Cardiac fibroblast (primary cell): Measurements from ENCODE around the gene TSPAN9.
A peak's percentile ranks its signal among the peaks of the same experiment; 100 is the strongest.

Experiments
- DNase-seq, 2 donors: peaks; one replicate each; pipeline versions ENCODE4 v3.0.0 to v3.0.0-alpha.2; 2010; ENCODE audit warnings: low read depth in 2 of 2
- H3K4me3 ChIP-seq, 2 donors: replicated peaks in 1 of 2; 1 replicate in 1 of 2; 2 replicates in 1 of 2; pipeline ENCODE4 v1.5.1; 2011; ENCODE audit warnings: low read depth in 2 of 2, low read length in 2 of 2, mild to moderate bottlenecking in 2 of 2, moderate library complexity in 1 of 2
- CTCF ChIP-seq: IDR thresholded peaks from one replicate; pipeline ENCODE4 v1.5.1; 2011; ENCODE audit warnings: low read depth, mild to moderate bottlenecking, low read length, inconsistent platforms

The TSPAN9 gene

DNA sequence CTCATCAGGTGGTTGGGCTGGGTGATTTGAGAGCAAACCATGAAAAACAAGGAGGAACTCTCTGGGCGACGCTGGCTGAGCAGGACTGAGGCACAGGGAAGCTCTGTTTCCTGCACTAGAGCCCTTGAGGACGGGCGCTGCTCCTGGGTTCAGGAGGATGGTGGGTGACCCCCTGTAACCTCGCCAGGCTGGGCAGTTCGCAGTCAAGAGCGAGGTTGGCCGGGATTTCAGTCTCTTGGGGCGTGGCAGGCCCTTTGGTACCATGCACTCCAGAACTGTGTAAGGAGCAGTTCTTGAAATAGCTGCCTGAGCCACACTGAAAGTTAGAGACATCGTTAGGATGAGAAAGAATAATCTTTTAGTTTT lies 202.2 kb downstream of the TSPAN9 start:
- TF ChIP-seq CTCF: no peak
- no peak for DNase-seq
- H3K4me3 ChIP-seq: no peak overlapping the region

DNA sequence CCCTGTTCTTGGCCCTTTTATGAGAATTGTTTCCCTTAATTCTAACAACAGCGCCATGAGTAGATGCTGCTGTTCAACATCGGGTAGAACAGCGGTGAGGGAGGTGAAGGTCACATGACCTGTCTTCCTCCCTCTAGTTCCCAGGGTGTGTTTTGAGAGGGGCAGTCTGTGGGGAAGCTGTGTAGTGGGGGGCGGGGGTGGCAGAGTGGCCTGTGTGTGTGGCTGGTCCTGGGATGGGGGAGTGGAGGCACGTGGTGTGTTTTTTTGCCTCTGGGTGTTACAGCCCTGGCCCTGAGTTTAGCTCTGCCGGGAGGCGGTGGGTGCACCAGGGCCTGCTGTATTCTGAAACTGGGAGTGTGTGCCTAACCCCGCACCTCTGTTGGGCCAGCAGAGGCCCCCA lies 202.7 kb downstream of the TSPAN9 start:
- DNase-seq: no peak
- no peak overlapping the region for H3K4me3 ChIP-seq
- TF ChIP-seq CTCF: no peak

DNA sequence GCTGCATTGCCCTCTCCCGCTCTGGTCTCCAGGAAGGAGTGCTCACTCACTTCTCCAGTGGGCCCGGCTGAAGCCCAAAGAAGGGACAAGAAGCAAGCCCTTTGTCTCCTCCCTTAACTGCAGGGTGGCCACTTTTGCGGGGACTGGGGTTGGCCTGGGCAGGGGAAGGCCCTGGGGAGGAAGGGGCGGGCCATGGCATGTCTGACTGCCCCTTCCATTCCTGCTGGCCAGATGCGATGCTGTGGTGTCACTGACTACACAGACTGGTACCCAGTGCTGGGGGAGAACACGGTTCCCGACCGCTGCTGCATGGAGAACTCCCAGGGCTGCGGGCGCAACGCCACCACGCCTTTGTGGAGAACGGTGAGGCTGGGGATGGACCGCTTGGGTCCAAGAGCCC lies 203.8 kb downstream of the TSPAN9 start:
- TF ChIP-seq CTCF: no peak
- DNase-seq: no peak
- H3K4me3 ChIP-seq: no peak overlapping the region

DNA sequence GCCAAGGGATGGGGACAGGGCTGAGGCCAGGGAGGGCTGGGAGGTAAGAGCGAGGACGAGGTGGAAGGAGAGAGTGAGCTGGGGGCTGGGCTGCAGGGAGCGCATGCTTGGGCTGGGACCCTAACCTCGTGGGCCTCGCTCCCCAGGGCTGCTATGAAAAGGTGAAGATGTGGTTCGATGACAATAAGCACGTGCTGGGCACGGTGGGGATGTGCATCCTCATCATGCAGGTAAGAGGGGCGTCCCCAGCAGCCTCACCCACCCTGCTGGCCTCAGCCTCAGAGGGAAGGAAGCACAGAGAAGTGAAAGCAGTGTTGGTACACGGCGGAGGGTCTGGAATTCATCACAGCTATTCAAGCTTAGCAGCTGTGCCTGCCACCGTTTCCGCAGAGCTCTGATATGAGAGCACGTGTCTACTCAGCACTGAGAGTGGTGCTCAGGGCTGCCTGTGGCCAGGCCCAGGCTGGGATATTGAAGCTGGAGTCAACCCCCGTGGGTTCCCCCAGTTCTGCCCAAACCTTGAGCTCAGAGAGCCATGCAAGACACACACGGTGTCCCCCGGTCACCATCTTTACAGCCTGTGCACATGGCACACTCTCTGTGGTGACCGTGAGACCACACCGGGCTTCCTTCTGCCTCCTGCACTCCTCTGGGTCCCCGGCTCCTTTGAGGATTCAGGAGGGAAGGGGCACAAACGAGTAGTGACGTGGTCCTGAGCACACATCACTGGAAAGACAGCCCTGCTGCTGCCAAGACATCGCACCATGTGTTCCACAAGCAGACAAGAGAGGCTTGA lies 204.6 kb downstream of the TSPAN9 start:
- peak in 1 of 2 donors; percentile 15 for DNase-seq
- no peak for TF ChIP-seq CTCF
- no peak overlapping the region for H3K4me3 ChIP-seq

GRCh38 chr12:3282384-3282670 lies 205.1 kb downstream of the TSPAN9 start:
- no peak for TF ChIP-seq CTCF
- no peak for DNase-seq
- H3K4me3 ChIP-seq: no peak overlapping the region

DNA sequence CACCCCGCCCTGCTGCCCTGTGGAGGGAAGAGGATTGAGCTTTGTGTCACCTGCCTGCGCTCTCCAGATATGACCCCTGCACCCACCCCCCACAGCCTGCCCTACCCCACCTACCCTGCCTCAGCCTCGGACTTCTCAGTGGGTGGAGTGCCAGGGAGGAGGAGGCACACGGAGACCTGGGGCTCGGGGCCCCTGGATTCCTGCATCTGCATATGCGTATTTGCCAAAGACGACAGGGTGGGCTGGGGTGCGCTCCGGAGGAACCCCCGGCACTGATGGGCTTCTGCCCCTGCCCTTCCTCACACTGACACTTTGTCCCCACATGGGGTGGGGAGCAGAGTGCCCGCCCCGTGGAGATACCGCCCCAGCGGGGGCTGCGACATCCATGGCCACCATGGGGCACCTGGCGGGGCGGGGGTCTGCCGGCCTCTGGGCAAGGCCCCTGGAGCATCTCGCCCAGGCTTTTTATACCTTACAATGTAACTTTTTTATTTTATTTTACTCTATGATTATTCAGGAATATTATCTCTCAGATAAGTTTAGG lies 206.0 kb downstream of the TSPAN9 start:
- no peak overlapping the region for H3K4me3 ChIP-seq
- TF ChIP-seq CTCF: no peak
- DNase-seq: no peak

DNA sequence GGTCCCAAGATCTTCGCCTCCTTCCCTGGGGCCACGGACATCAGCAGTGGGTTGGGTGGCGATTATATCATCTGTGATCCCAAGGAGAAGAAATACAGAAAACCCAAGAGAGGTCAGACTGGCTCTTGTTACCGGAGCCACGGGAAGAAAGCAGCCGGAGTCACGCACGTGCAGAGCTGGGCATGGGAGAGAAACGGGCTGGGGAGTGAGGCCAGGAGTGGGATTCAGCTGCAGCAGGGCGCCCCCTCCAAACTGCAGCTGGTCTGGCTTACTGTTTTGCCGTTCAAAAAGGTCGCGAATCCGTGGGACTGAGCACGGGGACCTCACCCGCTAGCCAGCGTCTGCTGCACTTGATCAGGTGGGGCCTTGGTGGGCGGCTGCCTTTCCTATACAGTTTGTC lies 207.2 kb downstream of the TSPAN9 start:
- TF ChIP-seq CTCF: no peak
- DNase-seq: no peak

More for the DNA sequence above, 207.2 kb downstream of the TSPAN9 start:
- no peak overlapping the region for H3K4me3 ChIP-seq
